ENCODE results near the gene FRAS1.
"Not testable (repeated sequence)": the region's sequence is repeated elsewhere in the genome, so short reads cannot be mapped to it uniquely, and the experiment has no call there.

FRAS1 gene

GRCh38 chr4:78467223-78467622 lies 410.1 kb downstream of the FRAS1 start:
- peaks cover 94% of the 10 kb centered on the region for H3K36me3 ChIP-seq (ENCODE audit: control insufficient read depth, insufficient read depth, low read length)
- H3K27ac ChIP-seq (ENCODE audit: low read depth, low read length); H3K9me3 ChIP-seq (ENCODE audit: control insufficient read depth, insufficient read depth, low read length); H3K9ac ChIP-seq (ENCODE audit: low read depth, low read length); H3K27me3 ChIP-seq (ENCODE audit: control insufficient read depth, insufficient read depth, low read length); H3K4me1 ChIP-seq (ENCODE audit: control insufficient read depth, insufficient read depth, low read length); H3K4me3 ChIP-seq (ENCODE audit: low read depth, low read length): not testable (repeated sequence)

- Histone ChIP-seq H3K9ac (ENCODE audit: low read depth, low read length) (no peak overlapping the region), H3K36me3 (ENCODE audit: control insufficient read depth, insufficient read depth, low read length) (peaks cover 94% of the 10 kb centered on the region), H3K27ac (ENCODE audit: low read depth, low read length) (no peak overlapping the region), H3K4me3 (ENCODE audit: low read depth, low read length) (no peak overlapping the region), H3K9me3 (ENCODE audit: control insufficient read depth, insufficient read depth, low read length) (no peaks in the 10 kb centered on the region), H3K4me1 (ENCODE audit: control insufficient read depth, insufficient read depth, low read length) (no peaks in the 10 kb centered on the region), H3K27me3 (ENCODE audit: control insufficient read depth, insufficient read depth, low read length) (no peaks in the 10 kb centered on the region)
These were observed 411.1 kb downstream of the FRAS1 start for GRCh38 chr4:78468272-78468671.

- no peaks in the 10 kb centered on the region for H3K9me3 ChIP-seq (ENCODE audit: control insufficient read depth, insufficient read depth, low read length)
- no peak overlapping the region for H3K27ac ChIP-seq (ENCODE audit: low read depth, low read length)
- no peak overlapping the region for H3K9ac ChIP-seq (ENCODE audit: low read depth, low read length)
- no peaks in the 10 kb centered on the region for H3K4me1 ChIP-seq (ENCODE audit: control insufficient read depth, insufficient read depth, low read length)
- no peaks in the 10 kb centered on the region for H3K27me3 ChIP-seq (ENCODE audit: control insufficient read depth, insufficient read depth, low read length)
- peaks cover 98% of the 10 kb centered on the region for H3K36me3 ChIP-seq (ENCODE audit: control insufficient read depth, insufficient read depth, low read length)
- no peak overlapping the region for H3K4me3 ChIP-seq (ENCODE audit: low read depth, low read length)
These were observed 419.1 kb downstream of the FRAS1 start for GRCh38 chr4:78476108-78476704.

GRCh38 chr4:78477276-78477675 lies 420.2 kb downstream of the FRAS1 start:
- no peaks in the 10 kb centered on the region for H3K4me1 ChIP-seq (ENCODE audit: control insufficient read depth, insufficient read depth, low read length)
- no peaks in the 10 kb centered on the region for H3K27me3 ChIP-seq (ENCODE audit: control insufficient read depth, insufficient read depth, low read length)
- H3K9ac ChIP-seq (ENCODE audit: low read depth, low read length) = no peak overlapping the region
- no peak overlapping the region for H3K27ac ChIP-seq (ENCODE audit: low read depth, low read length)
- H3K9me3 ChIP-seq (ENCODE audit: control insufficient read depth, insufficient read depth, low read length) = no peaks in the 10 kb centered on the region
- H3K4me3 ChIP-seq (ENCODE audit: low read depth, low read length) = no peak overlapping the region
- peaks cover 98% of the 10 kb centered on the region for H3K36me3 ChIP-seq (ENCODE audit: control insufficient read depth, insufficient read depth, low read length)

- Histone ChIP-seq H3K4me3 (ENCODE audit: low read depth, low read length) (no peak overlapping the region), H3K36me3 (ENCODE audit: control insufficient read depth, insufficient read depth, low read length) (peaks cover 96% of the 10 kb centered on the region), H3K4me1 (ENCODE audit: control insufficient read depth, insufficient read depth, low read length) (no peaks in the 10 kb centered on the region), H3K9me3 (ENCODE audit: control insufficient read depth, insufficient read depth, low read length) (no peaks in the 10 kb centered on the region), H3K9ac (ENCODE audit: low read depth, low read length) (no peak overlapping the region), H3K27ac (ENCODE audit: low read depth, low read length) (no peak overlapping the region), H3K27me3 (ENCODE audit: control insufficient read depth, insufficient read depth, low read length) (no peaks in the 10 kb centered on the region)
These were observed 421.4 kb downstream of the FRAS1 start for GRCh38 chr4:78478523-78478922.

- Histone ChIP-seq H3K27ac (ENCODE audit: low read depth, low read length) (no peak overlapping the region), H3K27me3 (ENCODE audit: control insufficient read depth, insufficient read depth, low read length) (no peaks in the 10 kb centered on the region), H3K9me3 (ENCODE audit: control insufficient read depth, insufficient read depth, low read length) (no peaks in the 10 kb centered on the region), H3K36me3 (ENCODE audit: control insufficient read depth, insufficient read depth, low read length) (peaks cover 96% of the 10 kb centered on the region), H3K4me1 (ENCODE audit: control insufficient read depth, insufficient read depth, low read length) (no peaks in the 10 kb centered on the region), H3K4me3 (ENCODE audit: low read depth, low read length) (no peak overlapping the region), H3K9ac (ENCODE audit: low read depth, low read length) (no peak overlapping the region)
These were observed 423.2 kb downstream of the FRAS1 start for GRCh38 chr4:78480286-78480685.

- H3K36me3 ChIP-seq (ENCODE audit: control insufficient read depth, insufficient read depth, low read length) = peaks cover 90% of the 10 kb centered on the region
These were observed 424.1 kb downstream of the FRAS1 start for GRCh38 chr4:78481180-78481579.

GRCh38 chr4:78482281-78482680 lies 425.2 kb downstream of the FRAS1 start:
- H3K27me3 ChIP-seq (ENCODE audit: control insufficient read depth, insufficient read depth, low read length) = no peaks in the 10 kb centered on the region

More at GRCh38 chr4:78481180-78481579, 424.1 kb downstream of the FRAS1 start:
- no peak overlapping the region for H3K9ac ChIP-seq (ENCODE audit: low read depth, low read length)
- no peak overlapping the region for H3K4me3 ChIP-seq (ENCODE audit: low read depth, low read length)
- no peak overlapping the region for H3K27ac ChIP-seq (ENCODE audit: low read depth, low read length)
- H3K4me1 ChIP-seq (ENCODE audit: control insufficient read depth, insufficient read depth, low read length) = no peaks in the 10 kb centered on the region
- H3K27me3 ChIP-seq (ENCODE audit: control insufficient read depth, insufficient read depth, low read length) = no peaks in the 10 kb centered on the region
- H3K9me3 ChIP-seq (ENCODE audit: control insufficient read depth, insufficient read depth, low read length) = no peaks in the 10 kb centered on the region

GRCh38 chr4:78483811-78484210 lies 426.7 kb downstream of the FRAS1 start:
- Histone ChIP-seq H3K9me3 (ENCODE audit: control insufficient read depth, insufficient read depth, low read length) (no peaks in the 10 kb centered on the region), H3K4me1 (ENCODE audit: control insufficient read depth, insufficient read depth, low read length) (no peaks in the 10 kb centered on the region), H3K36me3 (ENCODE audit: control insufficient read depth, insufficient read depth, low read length) (peaks cover 79% of the 10 kb centered on the region), H3K9ac (ENCODE audit: low read depth, low read length) (no peak overlapping the region), H3K27me3 (ENCODE audit: control insufficient read depth, insufficient read depth, low read length) (no peaks in the 10 kb centered on the region), H3K4me3 (ENCODE audit: low read depth, low read length) (no peak overlapping the region), H3K27ac (ENCODE audit: low read depth, low read length) (no peak overlapping the region)

More at GRCh38 chr4:78482281-78482680, 425.2 kb downstream of the FRAS1 start:
- Histone ChIP-seq H3K9ac (ENCODE audit: low read depth, low read length) (no peak overlapping the region), H3K36me3 (ENCODE audit: control insufficient read depth, insufficient read depth, low read length) (peaks cover 87% of the 10 kb centered on the region), H3K4me1 (ENCODE audit: control insufficient read depth, insufficient read depth, low read length) (no peaks in the 10 kb centered on the region), H3K27ac (ENCODE audit: low read depth, low read length) (no peak overlapping the region), H3K9me3 (ENCODE audit: control insufficient read depth, insufficient read depth, low read length) (no peaks in the 10 kb centered on the region), H3K4me3 (ENCODE audit: low read depth, low read length) (no peak overlapping the region)

- Histone ChIP-seq H3K9me3 (ENCODE audit: control insufficient read depth, insufficient read depth, low read length) (no peaks in the 10 kb centered on the region), H3K4me1 (ENCODE audit: control insufficient read depth, insufficient read depth, low read length) (no peaks in the 10 kb centered on the region), H3K9ac (ENCODE audit: low read depth, low read length) (no peak overlapping the region), H3K27me3 (ENCODE audit: control insufficient read depth, insufficient read depth, low read length) (no peaks in the 10 kb centered on the region), H3K4me3 (ENCODE audit: low read depth, low read length) (no peak overlapping the region), H3K27ac (ENCODE audit: low read depth, low read length) (no peak overlapping the region), H3K36me3 (ENCODE audit: control insufficient read depth, insufficient read depth, low read length) (peaks cover 79% of the 10 kb centered on the region)
These were observed 427.5 kb downstream of the FRAS1 start for GRCh38 chr4:78484574-78484973.

GRCh38 chr4:78493731-78494130 lies 436.6 kb downstream of the FRAS1 start:
- Histone ChIP-seq H3K27ac (ENCODE audit: low read depth, low read length) (no peak overlapping the region), H3K27me3 (ENCODE audit: control insufficient read depth, insufficient read depth, low read length) (no peaks in the 10 kb centered on the region), H3K4me3 (ENCODE audit: low read depth, low read length) (no peak overlapping the region), H3K9ac (ENCODE audit: low read depth, low read length) (no peak overlapping the region), H3K36me3 (ENCODE audit: control insufficient read depth, insufficient read depth, low read length) (peaks cover 38% of the 10 kb centered on the region), H3K4me1 (ENCODE audit: control insufficient read depth, insufficient read depth, low read length) (no peaks in the 10 kb centered on the region), H3K9me3 (ENCODE audit: control insufficient read depth, insufficient read depth, low read length) (no peaks in the 10 kb centered on the region)

Data from HUES48 (cell line).